Smooth muscle cell (in vitro differentiated cells): ENCODE measurements around the gene SYNC. TPM values are rescaled to one million over a fixed set of nuclear protein-coding genes. Genes with fewer than 3 reads are reported as not detected.
A peak's percentile ranks its signal among the peaks of the same experiment; 100 is the strongest.

ENCODE experiments used
- DNase-seq: peaks from one replicate; lab custom pipeline; 2025; ENCODE audit not compliant: unreplicated experiment; lab: John Stamatoyannopoulos, UW
- H2AFZ ChIP-seq: fragments of 200-600 bp; sonication (generic); 2 replicates; pipeline ENCODE4 v1.6.0; 2016; ENCODE audit warnings: antibody characterized with exemption, low read depth, mild to moderate bottlenecking
- H3F3A ChIP-seq: fragments of 200-600 bp; sonication (generic); 2 replicates; pipeline ENCODE4 v1.6.0; 2017; ENCODE audit warnings: antibody characterized with exemption, low read depth
- H3K27ac ChIP-seq: fragments of 200-600 bp; sonication (generic); 2 replicates; pipeline ENCODE4 v1.5.1; 2016; ENCODE audit warnings: low read depth, mild to moderate bottlenecking
- H3K27me3 ChIP-seq: fragments of 200-600 bp; sonication (generic); 2 replicates; pipeline ENCODE4 v1.6.1; 2016; ENCODE audit warnings: low read depth, mild to moderate bottlenecking
- H3K36me3 ChIP-seq: fragments of 200-600 bp; sonication (generic); 2 replicates; pipeline ENCODE4 v1.5.1; 2016; ENCODE audit warnings: low read depth
- H3K4me1 ChIP-seq: fragments of 200-600 bp; sonication (generic); 2 replicates; pipeline ENCODE4 v1.5.1; 2016; ENCODE audit warnings: low read depth
- H3K4me2 ChIP-seq: fragments of 200-600 bp; sonication (generic); 2 replicates; pipeline ENCODE4 v1.6.0; 2016; ENCODE audit warnings: mild to moderate bottlenecking
- H3K4me3 ChIP-seq: fragments of 200-600 bp; sonication (generic); 2 replicates; pipeline ENCODE4 v1.5.1; 2016; ENCODE audit warnings: mild to moderate bottlenecking
- H3K79me2 ChIP-seq: fragments of 200-600 bp; sonication (generic); 2 replicates; pipeline ENCODE4 v1.6.0; 2016; ENCODE audit warnings: low read depth, mild to moderate bottlenecking
- H3K9ac ChIP-seq: fragments of 200-600 bp; sonication (generic); 2 replicates; pipeline ENCODE4 v1.6.0; 2016; ENCODE audit warnings: low read depth
- H3K9me3 ChIP-seq: fragments of 200-600 bp; sonication (generic); replicated peaks from 2 replicates; pipeline ENCODE4 v1.5.1; 2016; ENCODE audit warnings: low read depth
- H4K20me1 ChIP-seq: fragments of 200-600 bp; sonication (generic); 2 replicates; pipeline ENCODE4 v1.6.0; 2016; ENCODE audit warnings: low read depth
- WGBS: methylation state at CpG from one replicate; pipeline ENCODE4 v1.1.7; 2016; ENCODE audit warnings: low lambda C conversion rate; 5-methylcytosine and 5-hydroxymethylcytosine counted together
- polyA plus RNA-seq: library from polyadenylated mRNA; unstranded; fragments of >200 nt; fragmentation: Nextera tagmentation; extraction: Ambion mirVana; gene quantifications from 2 replicates; pipeline ENCODE4 v1.2.1, GENCODE V29; 2016
- total RNA-seq: library from RNA; depleted of rRNA; stranded (reverse); fragments of >200 nt; gene quantifications from 2 replicates; pipeline ENCODE4 v1.2.3, GENCODE V29; 2014
- TF ChIP-seq, protein P1 (sequence below): fragments of 200-600 bp; sonication (generic); IDR thresholded peaks from 2 replicates; pipeline ENCODE4 v1.5.1; 2017; ENCODE audit warnings: borderline replicate concordance, mild to moderate bottlenecking, antibody characterized with exemption; ENCODE audit not compliant: insufficient read depth, poor library complexity, severe bottlenecking

SYNC gene
- total and polyA plus RNA-seq, 2 experiments from 2014 or later: 4.6 to 6.2 TPM

DNA sequence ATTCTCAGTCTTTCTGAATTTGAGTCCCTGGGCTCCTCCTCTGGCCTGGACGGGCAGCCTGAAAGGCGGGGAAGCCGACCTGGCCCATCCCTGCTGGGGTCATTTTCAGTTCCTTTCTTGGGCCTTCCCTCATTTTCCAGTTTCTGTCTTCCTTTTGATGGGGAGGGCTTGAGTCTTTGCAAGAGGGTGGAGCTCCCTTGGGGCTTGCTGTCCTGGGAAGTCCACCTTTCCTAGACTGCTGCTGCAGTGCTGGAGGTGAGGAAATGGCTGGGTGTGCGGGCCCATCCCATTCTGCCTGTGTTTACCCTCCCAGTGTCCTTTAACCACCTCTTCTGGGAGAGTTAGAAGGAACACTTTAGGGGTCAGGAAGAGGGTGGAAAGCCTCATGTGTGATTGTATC is 40.4 kb upstream of the SYNC start:
- H3K9me3 ChIP-seq: no peaks in the 10 kb centered on the region
- whole genome bisulfite sequencing: 52% methylated on average over 4 of the region's 4 CpGs
- peak overlapping the region; percentile 98 for H3K4me2 ChIP-seq
- TF ChIP-seq, protein P1, sequence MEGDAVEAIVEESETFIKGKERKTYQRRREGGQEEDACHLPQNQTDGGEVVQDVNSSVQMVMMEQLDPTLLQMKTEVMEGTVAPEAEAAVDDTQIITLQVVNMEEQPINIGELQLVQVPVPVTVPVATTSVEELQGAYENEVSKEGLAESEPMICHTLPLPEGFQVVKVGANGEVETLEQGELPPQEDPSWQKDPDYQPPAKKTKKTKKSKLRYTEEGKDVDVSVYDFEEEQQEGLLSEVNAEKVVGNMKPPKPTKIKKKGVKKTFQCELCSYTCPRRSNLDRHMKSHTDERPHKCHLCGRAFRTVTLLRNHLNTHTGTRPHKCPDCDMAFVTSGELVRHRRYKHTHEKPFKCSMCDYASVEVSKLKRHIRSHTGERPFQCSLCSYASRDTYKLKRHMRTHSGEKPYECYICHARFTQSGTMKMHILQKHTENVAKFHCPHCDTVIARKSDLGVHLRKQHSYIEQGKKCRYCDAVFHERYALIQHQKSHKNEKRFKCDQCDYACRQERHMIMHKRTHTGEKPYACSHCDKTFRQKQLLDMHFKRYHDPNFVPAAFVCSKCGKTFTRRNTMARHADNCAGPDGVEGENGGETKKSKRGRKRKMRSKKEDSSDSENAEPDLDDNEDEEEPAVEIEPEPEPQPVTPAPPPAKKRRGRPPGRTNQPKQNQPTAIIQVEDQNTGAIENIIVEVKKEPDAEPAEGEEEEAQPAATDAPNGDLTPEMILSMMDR: no peak
- H3K36me3 ChIP-seq: no peaks in the 10 kb centered on the region
- no peak for DNase-seq
- H3K9ac ChIP-seq: no peak overlapping the region
- no peaks in the 10 kb centered on the region for H4K20me1 ChIP-seq
- no peaks in the 10 kb centered on the region for H3K79me2 ChIP-seq
- no peak overlapping the region for H2AFZ ChIP-seq
- H3K27ac ChIP-seq: no peak overlapping the region
- peak overlapping the region; percentile 67 for H3K4me3 ChIP-seq
- H3K4me1 ChIP-seq: peaks cover 9% of the 10 kb centered on the region
- no peaks in the 10 kb centered on the region for H3K27me3 ChIP-seq
- H3F3A ChIP-seq: no peaks in the 10 kb centered on the region

DNA sequence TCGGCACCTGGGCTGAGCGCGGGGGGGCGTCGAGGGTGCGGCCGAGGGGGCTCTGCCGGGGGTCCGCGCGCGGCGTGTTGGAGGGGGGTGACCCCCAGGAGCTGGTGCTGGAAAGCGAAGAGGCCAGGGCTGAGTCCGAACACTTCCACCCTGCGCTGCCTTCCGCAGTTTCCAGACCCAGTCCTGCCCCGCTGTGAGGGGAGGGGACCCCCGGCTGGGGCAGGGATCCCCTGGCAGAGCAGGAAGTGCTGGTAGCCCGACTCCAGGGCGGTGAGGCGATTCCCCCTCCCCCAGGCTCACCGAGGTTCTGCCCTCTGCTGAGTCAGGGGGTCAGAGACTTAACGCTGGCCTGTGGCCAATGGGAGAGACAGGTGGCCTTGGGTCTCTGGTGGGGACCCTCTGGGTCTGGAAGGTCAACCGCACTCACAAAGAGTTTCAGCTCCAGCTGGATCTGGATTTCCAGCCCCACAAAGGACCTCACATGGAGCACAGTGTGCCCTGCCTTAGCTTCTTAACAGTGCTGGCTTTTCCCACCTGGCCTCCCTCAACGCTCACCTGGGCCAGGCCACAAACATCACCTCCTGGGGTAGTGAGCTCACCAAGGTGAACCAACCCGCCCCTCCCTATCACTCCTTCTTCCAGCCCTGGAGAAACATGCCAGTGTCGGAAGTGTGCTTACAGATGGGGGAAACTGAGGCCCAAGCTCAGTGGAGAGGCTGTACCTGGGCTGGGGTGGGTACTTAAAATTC is 39.8 kb upstream of the SYNC start:
- WGBS: 11% methylated on average over 22 of the region's 28 CpGs
- H4K20me1 ChIP-seq: no peaks in the 10 kb centered on the region
- H3K79me2 ChIP-seq: no peaks in the 10 kb centered on the region
- peaks cover 13% of the 10 kb centered on the region for H3K4me1 ChIP-seq
- DNase-seq: no peak
- H3F3A ChIP-seq: no peaks in the 10 kb centered on the region
- no peaks in the 10 kb centered on the region for H3K27me3 ChIP-seq
- peak overlapping the region; percentile 51 for H3K9ac ChIP-seq
- TF ChIP-seq, protein P1: no peak
- peak overlapping the region; percentile 98 for H3K4me2 ChIP-seq
- H3K27ac ChIP-seq: peak overlapping the region; percentile 11
- peak overlapping the region; percentile 67 for H3K4me3 ChIP-seq
- no peaks in the 10 kb centered on the region for H3K9me3 ChIP-seq
- H3K36me3 ChIP-seq: no peaks in the 10 kb centered on the region
- H2AFZ ChIP-seq: peak overlapping the region; percentile 77

DNA sequence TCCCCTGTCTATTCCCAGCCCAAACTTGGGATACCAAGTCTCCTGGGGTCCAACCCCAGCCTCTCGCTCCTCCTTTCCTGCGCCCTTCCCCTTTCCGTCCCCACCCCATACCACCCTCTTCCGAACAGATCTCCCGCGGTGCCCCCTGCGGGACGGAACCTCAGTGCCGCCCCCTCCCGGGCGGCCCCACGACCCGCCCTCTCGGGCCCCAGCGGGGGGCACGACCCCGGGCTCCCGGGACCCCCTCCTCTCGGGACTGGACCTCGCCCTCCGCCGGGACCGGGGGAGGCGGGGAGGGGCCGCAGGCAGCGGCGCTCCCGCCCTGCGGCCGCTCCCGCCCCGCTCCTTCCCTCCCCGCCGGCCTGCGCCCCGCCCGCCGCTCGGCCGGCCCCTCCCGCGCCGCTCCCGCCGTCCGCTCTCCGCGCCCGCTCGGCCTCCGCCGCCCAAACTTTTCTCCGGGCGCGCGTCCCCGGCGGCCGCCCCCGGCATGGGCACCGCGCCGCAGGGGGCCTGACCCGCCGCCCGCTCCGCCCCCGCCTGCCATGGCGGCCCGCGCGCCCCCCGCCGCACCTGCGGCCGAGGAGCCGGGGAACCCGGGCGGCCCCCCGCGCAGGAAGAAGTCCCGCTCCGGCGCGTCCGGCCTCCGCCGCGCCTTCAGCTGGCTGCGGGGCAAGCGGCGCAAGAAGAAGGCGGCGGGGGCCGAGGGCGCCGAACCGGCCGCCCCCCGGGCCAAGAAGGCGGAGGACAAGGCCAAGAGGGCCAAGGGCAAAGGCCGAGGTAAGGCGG is 39.0 kb upstream of the SYNC start:
- peaks cover 18% of the 10 kb centered on the region for H3K4me1 ChIP-seq
- 0% methylated on average over 26 of the region's 103 CpGs for WGBS
- no peaks in the 10 kb centered on the region for H4K20me1 ChIP-seq
- peak overlapping the region; percentile 60 for H3K9ac ChIP-seq
- no peaks in the 10 kb centered on the region for H3K79me2 ChIP-seq
- no peaks in the 10 kb centered on the region for H3K27me3 ChIP-seq
- TF ChIP-seq, protein P1: peak; percentile 41
- no peaks in the 10 kb centered on the region for H3K9me3 ChIP-seq
- no peak for DNase-seq
- peak overlapping the region; percentile 98 for H3K4me2 ChIP-seq
- peak overlapping the region; percentile 11 for H3K27ac ChIP-seq
- peak overlapping the region; percentile 72 for H3K4me3 ChIP-seq
- peak overlapping the region; percentile 99 for H2AFZ ChIP-seq
- H3K36me3 ChIP-seq: no peaks in the 10 kb centered on the region
- H3F3A ChIP-seq: no peaks in the 10 kb centered on the region
